Left lobe of liver (tissue), 2 donors: Measurements from ENCODE around the gene ANK3. TPM values are rescaled to one million over a fixed set of nuclear protein-coding genes. Genes with fewer than 3 reads are reported as not detected.
A peak's percentile ranks its signal among the peaks of the same experiment; 100 is the strongest.

ENCODE experiments used
- ATAC-seq: fragments of 200-7000 bp; cut with Tn5 transposase; one replicate; pipeline ENCODE4 v1.9.1; 2020; ENCODE audit warnings: mild to moderate bottlenecking, moderate library complexity
- DNase-seq: peaks from one replicate; pipeline ENCODE4 v3.0.0-alpha.2; 2020; ENCODE audit warnings: low spot score
- total RNA-seq: library from RNA; stranded (reverse); gene quantifications from one replicate; pipeline ENCODE4 v1.2.1, GENCODE V29; 2021
- donor health status: DM: no; HTN: no; CAD: no; lungs with moderate emphysema.
- donor health status: DM: no; HTN: yes; CAD: no.

ANK3 gene
- total RNA-seq = 13.4 TPM

DNA sequence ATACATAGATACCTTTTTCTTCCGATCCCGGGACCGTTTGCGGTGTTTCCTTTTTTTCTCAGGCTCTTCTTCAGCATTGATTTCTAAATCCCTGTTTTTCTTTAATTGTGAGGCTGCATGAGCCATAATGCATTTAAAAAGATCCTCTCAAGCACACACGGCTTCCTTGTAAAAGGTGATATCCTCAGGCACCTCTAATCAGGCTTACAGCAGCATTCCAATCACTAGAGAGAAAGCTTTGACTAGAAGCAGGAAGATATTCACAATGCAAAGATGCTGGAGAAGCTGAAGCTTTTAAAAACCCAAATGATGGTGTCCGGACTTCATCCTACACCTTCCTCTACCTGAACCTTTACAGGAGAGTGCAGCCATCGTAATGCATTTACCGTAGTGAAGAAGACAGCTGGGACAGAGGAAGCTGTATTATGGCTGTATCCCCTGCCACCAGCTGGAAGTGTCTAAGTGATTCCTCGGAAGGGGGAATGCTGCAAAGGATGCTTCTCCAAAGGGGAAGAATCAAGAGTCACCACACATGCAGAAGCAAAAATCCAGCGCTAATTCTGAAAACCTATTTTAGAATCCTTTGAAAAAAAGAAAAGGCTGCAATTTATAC, at the start of gene ANK3:
Gene ANK3 (minus strand): TSS at position 463 of the 613 bp plus-strand sequence. CDS start 337 bp downstream, at position 126.
- ATAC-seq = no peak
- DNase-seq = no peak

DNA sequence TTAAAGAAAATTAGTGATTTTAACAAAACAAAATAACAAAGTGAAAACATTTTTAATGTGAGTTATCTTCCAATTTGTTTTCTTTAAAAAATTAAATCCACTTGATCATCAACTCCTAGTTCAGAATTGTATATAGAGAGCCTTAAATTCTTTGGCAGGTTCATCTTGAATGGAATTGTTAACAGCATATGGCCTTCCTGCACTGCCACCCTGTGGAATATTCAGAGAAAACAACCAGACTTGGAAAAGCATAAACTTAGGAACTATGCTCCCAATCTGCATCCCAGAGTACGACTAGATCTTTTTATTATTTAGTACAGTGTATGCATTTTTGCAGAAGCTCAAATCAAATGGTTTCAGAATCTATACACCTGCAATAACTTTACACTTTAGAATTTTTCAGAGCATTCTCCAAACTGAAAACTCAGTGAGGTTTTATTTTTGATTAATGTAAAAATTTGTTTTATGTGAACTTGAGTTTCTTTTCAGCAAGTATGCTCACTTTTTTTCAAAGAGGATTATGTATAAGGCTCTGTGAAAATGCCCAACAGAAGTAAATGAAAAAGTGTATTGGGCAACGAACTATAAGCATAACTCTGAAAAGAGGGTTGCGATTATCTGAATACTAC, 44.9 kb upstream of the ANK3 start:
- no peak for DNase-seq
- ATAC-seq = peak; percentile 89

GRCh38 chr10:60433684-60434083, 44.0 kb upstream of the ANK3 start:
- no peak for DNase-seq
- no peak for ATAC-seq

DNA sequence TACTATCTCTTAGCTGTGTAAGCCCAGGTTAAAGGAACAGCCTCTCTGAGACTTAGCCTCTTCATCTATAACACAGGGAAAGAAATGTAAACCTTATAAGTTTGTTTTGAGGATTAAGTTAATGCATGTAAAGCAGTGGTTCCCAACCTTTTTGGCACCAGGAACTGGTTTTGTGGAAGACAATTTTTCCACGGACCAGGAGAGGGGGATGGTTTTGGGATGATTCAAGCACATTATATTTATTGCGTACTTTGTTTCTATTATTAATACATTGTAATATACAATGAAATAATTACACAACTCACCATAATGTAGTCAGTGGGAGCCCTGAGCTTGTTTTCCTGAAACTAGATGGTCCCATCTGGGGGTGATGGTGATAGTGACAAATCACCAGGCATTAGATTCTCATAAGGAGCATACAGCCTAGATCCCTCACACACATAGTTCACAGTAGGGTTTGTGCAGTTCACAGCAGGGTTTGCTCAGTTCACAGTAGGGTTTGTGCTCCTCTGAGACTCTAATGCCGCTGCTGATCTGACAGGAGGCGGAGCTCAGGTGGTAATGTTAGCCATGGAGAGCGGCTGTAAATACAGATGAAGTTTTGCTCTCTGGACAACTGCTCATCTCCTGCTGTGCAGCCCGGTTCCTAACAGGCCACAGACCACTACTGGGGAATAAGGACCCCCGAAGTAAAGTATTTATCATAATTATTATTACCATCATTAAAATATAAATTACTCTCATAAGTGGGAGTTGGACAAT, 41.3 kb upstream of the ANK3 start:
- ATAC-seq (no peak), DNase-seq (no peak)

DNA sequence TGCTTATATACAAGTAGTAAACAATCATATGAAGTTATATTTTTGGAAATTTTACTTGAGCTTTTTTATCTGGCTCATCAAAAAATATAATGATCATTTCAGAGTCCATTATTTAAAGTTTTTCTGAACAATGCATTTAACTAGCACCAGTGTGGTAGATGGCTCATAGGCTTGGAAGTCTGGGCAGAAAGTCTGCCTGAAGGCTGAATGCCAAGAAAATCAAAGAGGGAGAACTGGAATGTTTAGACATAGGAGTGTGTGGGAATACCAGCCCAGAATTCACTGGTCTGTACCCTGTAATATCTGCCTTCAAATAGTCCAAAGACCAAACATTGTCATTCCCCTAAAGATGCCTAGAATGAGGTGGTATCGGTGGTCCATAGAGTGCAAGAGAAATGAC, 40.3 kb upstream of the ANK3 start:
- no peak for DNase-seq
- ATAC-seq = peak; percentile 49

GRCh38 chr10:60429084-60429849, 39.6 kb upstream of the ANK3 start:
- DNase-seq (peak; percentile 61), ATAC-seq (peak; percentile 86)

DNA sequence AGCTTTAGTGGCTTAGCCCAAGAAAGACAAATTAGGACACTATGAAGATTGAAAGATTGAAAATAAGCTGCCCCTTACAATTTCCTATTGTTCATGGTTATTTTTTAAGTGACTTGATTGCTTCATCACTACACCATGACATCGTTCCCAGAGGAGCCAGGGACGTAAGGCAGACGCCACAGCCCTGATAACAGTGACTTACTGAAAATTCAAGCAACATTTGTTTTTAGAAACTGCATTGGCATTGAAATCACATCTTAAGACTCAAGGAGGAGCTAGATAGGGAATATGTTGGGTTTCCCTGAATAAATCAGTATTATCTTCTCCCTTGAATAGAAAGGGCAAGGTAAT, 38.7 kb upstream of the ANK3 start:
- DNase-seq (no peak), ATAC-seq (no peak)

- DNase-seq (no peak), ATAC-seq (no peak)
These were observed 38.2 kb upstream of the ANK3 start for GRCh38 chr10:60427709-60428386.

DNA sequence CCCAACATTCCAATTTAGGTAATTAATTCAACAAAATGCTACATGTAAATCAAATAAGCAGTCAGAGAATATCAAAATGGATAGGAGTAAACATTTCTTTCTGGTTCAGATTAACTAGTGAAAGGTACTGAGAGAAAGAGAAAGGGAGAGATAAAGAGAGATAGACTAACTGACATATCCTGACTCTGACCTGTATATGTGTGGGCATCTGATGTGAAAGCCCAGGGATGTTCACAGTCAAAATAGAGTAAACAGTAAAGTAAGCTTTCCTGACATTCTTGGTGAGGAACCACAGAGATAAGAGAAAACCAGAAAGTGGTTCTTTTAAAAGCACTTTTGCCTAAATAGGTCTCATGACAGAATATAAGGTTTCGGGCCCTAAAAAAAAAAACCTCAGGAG, 37.5 kb upstream of the ANK3 start:
- DNase-seq (no peak), ATAC-seq (no peak)

DNA sequence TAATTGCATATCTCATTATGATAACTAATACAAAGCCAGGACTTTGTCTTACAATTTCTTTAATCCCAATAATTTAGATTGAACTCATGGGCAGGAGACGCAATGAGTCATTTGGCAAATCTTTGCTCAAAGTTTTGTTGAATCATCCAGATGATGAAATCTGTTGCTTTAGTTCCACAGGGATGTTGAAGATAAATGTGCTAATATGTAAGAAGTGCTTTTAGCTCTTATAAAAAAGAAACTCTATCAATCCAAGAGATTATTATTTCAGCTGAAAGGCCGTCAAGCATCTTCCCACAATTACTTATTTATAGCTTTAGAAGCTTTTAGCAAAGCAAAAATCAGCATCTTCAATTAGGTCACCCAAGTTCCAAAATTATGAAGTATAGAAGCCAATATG, 36.8 kb upstream of the ANK3 start:
- no peak for DNase-seq
- ATAC-seq = no peak

DNA sequence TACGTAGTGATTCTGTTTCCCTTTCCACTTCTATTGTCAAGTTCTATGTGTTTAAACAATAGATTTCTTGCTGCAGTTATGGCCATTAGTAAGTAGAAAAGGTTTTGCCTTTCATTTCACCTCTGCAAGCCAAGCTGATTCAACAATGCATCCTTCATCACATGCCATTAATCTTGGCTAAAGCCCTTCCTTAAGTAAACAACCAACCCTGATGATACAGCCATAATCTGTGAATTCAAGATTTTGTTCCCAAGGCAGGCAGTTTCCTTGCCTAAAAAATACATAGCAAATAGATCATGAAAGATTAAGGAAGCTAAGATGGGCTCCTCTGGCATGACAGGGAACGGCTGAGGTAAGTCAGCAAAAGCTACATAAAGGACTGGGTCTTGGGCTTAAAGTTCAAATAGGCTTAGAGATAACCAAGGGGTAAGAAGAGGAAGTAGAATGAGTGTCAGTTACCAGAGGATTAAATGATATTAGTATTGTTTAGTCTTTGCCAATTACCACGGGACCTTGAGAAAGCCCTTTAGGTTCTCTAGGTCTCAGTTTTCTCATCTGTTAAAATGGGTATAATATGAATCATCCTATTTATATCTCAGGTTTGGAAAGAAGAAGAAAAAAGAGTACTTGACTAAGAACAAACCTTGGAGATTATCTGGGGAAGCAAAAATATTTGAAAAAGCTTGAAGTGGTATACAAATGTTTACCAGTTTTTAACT, 35.9 kb upstream of the ANK3 start:
- no peak for DNase-seq
- ATAC-seq = no peak

DNA sequence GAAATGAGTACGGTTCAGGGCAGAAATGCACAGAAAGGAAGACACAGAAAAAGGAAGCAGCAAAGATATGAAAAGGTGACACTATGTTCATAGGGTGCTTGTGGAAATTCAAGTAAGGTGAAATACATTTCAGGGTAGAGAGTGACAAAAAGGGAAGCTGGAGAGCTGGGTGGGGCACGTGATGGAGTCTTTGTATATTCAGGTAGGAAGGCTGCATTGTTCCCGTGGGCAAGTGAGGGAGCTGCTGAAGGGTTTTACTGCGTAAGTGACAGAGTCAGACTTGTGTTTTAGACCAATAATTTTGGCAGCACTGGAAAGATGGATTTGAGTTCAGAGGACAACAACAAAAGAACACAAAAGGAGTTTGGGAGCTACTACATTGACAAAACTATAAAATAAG, 35.3 kb upstream of the ANK3 start:
- DNase-seq = no peak

GRCh38 chr10:60423920-60424319, 34.2 kb upstream of the ANK3 start:
- DNase-seq = no peak
- no peak for ATAC-seq

More for the DNA sequence above, 35.3 kb upstream of the ANK3 start:
- ATAC-seq = no peak

DNA sequence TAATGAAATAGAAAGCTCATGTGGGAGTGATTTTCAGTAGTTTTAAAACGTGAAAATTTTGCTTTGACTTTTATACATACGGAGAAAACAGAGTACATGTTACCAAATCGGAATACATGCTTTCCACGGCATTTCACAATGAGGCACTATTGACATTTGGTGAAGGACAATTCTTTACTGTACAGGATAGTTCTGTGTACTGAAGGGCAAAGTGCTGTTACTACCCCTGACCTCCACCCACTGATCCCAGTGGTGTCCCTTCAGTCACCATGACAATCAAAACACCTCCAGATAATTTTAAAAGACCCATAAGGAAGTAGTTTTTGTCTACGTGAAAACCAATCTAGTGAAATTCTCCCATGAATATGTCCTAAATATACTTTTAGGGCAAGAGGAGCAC, 33.1 kb upstream of the ANK3 start:
- DNase-seq = no peak
- ATAC-seq = peak; percentile 92

DNA sequence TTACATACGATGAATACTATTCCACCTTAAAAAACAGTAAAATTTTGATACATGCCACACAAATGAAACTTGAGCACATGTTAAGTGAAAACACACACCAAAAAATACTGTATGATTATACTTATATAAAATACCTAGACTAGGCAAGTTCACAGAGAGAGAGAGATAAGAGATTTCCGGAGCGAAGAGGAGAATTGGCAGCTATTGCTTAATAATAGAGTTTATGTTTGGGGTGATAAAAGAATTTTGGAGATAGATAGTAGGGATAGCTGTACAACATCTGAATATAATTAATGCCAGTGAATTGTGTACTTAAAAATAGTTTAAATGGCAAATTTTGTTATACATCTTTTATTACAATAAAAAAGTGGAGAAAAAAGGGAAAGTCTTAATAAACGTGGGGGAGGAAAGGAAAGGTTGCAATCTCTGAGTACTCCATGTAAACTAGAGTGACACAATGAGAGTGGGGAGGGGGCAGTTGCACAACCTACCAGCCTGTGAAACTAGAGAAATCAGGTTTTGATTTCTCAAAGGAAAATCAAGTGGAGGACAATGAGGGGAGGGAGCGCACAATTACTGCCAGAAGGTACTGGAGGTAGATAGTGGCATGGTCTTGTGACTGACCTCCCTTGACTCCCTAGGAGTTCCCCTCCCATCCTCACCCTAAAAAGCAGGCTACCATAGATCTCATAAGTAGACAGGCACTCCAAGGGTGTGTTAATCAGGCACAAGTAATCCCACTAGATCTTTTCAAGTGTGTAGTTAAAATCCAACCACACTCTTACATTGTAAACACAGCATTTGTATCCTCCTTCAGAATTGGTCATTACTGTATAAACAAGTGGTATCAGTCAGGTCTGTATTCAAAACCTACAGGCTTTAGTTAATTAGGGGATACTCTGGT, 31.6 kb upstream of the ANK3 start:
- ATAC-seq = peak; percentile 12
- no peak for DNase-seq

DNA sequence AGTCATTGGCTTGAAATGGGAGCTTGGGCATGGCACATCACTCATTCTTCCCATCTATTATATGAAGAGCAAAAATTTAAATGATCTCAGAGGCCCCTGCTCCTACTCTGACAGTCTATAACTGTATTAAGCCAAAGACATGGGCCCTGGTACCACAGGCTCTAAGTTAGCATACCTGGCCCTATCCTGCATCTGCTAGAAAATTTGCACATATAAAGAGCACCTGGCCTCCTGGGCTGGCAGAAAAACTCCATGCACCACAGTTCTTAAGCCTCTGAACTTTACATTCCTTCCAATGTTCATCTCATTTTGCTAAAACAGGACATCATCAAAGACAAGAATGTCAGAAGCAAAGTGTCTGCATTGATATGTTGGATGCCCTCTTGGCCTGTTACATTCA, 29.6 kb upstream of the ANK3 start:
- no peak for ATAC-seq
- DNase-seq = no peak

GRCh38 chr10:60417901-60418300, 28.2 kb upstream of the ANK3 start:
- DNase-seq (no peak), ATAC-seq (no peak)

GRCh38 chr10:60417024-60417423, 27.3 kb upstream of the ANK3 start:
- DNase-seq (no peak), ATAC-seq (no peak)

DNA sequence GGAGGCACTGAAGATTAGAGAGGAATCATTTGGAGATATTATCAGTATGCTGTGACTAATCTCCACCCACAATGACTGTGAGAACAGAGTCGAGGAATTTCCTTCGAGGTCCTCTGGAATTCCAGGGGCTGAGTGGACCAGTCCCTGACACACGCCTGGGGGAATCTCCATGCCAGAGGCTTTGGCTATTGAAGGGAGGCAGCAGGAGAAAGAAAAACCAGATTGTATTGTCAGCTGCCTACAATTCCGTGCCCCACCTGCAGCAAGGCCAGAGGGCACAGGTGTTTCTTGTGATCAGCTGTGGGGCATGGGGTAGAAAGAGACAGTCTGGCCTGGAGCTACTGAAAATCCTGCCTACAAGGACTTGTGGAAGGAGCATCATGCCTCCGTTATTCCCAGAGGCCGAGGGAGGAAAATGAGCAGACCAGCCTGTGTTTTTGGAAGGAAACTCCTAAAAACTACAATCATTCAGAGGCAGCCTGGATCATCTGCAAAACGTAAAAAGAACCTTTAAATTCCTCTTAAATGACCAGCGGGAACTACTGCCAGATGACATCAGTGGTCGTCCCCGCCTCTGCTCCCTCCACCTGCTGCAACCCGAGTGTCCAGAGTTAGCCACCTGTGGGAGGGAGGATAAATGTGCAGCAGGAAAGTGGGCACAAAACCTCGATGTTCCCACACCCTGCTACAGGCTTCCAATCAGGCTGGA, 25.4 kb upstream of the ANK3 start:
- DNase-seq (no peak), ATAC-seq (no peak)
